Stimulated activated CD8-positive, alpha-beta memory T cell treated with anti-CD3 and anti-CD28 coated beads, Interleukin-7, amount 100 ng/mL, for 48 hours (primary cell): ENCODE data around the gene IGF1R.

Source experiments
- DNase-seq, 2 donors: peaks; one replicate each; pipeline ENCODE4 v3.0.0-alpha.2; 2020; ENCODE audit warnings: low read depth in 1 of 2; ENCODE audit errors: extremely low read depth in 1 of 2

The IGF1R gene

DNA sequence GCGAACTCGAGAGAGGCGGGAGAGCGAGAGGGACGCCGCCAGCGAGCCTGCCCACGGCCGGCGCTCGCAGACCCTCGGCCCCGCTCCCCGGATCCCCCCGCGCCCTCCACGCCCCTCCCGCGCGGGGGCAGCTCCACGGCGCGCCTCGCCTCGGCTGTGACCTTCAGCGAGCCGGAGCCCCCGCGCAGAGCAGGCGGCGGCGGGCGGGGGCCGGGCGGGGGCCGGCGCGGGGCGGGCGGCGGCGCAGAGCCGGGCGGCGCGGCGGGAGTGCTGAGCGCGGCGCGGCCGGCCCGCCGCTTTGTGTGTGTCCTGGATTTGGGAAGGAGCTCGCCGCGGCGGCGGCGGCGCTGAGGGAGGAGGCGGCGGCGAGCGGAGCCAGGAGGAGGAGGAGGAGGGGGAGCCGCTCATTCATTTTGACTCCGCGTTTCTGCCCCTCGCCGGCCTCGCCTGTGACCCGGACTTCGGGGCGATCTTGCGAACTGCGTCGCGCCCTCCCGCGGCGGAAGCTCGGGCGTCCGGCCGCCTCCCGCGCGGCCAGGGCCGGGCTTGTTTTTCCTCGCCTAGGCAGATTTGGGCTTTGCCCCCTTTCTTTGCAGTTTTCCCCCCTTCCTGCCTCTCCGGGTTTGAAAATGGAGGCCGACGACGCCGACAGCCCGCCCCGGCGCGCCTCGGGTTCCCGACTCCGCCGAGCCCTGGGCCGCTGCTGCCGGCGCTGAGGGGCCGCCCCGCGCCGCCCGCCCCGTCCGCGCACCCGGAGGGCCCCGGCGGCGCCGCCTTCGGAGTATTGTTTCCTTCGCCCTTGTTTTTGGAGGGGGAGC, 524 bp downstream of the IGF1R start:
- no peak for DNase-seq

DNA sequence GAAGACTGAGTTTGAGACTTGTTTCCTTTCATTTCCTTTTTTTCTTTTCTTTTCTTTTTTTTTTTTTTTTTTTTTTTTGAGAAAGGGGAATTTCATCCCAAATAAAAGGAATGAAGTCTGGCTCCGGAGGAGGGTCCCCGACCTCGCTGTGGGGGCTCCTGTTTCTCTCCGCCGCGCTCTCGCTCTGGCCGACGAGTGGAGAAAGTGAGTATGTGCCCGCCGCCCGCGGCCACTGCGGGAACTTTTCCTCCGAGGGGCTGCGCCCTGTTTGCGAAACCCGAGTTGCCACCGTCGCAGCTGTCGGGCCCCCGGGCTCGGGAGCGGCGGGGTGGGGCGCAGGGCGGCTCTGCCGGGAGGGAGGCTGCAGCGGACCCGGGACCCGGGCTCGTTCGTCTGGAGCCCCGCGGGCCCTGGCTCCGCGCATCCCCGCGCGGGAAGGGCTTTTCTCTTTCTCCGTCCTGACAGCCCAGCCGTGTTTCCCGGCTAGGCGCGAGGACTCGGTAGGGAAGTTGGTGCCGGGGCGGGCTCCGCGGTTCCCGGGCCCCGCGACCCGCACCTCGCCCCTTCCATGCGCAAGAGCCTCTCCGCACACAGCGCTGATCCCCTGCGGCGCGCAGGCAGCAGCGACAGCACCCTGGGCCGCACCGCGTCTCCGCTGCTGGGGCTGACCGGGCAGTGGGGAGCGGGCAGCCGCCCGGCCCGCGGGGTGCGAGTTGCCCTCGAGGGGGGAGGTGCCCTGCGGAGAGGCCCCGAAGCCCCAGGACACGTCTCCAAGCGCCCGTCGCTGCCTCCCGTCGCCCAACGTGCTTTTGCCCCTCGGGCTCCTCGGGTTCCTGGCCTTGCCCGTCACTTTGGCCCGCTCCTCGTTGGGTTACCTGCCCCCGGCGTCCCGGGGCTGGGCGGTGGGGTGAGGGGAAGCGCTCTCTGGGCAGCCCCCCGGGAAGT, 1.4 kb downstream of the IGF1R start:
- no peak for DNase-seq

DNA sequence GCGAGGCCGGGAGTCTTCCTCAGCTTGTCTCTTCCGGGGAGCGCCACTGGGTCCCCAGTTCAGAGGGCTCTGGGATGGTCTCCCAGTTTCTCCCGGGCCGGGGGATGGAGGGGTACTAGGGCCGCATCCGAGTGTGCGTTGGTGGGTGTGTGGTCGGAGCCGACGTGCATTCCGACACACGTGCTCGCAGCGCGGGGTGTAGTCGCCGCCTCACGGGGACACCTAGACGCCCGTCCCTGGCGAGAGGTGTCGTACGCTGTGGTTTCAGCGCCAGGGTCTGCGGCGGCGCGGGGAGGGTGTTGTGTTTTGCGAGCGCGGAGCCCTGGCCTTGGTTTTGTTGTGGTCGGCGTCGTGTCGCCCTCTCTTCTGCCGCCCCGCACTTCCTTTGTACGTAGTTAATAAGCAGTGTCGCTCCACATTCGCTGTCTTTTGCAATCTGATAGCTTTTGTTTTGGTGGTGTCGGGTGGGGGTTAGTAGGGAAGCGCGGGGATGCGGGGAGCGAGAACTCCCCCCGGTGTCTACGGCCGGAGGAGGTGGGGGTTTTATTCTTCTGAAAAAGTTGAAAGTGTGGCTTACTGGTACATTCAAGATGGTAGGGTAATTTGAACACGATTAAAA, 2.2 kb downstream of the IGF1R start:
- DNase-seq, result no peak

DNA sequence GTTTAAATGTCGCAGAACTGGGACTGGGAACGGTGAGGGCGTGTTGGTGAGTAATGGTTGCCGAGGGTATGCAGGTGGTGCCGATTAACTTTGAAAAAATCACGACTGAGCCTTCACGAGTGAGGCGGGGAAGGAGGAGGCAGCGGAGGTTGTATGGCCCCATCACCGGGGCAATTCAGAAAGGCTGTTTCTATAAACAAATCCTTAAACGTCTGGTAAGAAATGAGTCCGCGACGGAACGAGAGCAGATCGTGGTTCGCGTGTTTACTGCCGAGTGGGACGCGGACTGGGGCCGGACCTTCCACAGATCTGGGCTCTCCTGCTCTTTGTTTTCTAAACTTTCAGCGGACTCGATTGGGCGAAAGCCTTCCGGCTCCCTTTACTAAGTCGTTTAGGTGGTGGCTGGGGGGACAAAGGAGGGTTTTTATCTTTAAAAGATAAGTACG, 2.7 kb downstream of the IGF1R start:
- DNase-seq, result no peak

DNA sequence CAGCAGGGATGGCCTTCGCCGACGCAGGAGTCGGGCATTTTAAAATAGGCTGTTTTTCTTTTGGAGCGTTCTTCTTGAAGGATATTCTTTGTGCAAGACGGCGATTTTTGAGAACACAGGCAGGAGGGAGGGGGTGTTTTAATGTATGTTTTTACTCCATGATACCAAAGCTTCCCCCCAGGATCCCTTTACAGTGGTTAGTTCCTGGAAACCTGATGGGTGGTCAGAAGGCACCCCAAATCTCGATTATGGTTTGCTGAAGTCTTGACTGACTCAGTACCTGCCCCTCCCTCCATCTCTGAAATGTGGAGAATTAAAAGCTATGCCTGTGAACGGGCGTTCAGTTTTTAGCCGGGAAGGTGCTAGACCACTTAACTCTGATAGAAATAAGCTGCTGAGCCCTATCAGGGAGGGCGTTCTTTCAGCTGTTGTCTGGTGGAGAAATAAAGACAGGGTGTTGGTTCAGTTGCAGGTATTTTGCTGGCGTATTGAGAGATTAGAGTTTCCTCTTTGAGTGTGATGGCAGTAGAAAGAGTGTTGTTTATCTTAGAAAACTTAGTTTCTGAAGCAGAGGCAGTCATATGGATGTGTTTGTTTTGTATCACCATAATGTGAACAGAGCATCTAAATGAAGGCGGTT, 3.4 kb downstream of the IGF1R start:
- no peak for DNase-seq

DNA sequence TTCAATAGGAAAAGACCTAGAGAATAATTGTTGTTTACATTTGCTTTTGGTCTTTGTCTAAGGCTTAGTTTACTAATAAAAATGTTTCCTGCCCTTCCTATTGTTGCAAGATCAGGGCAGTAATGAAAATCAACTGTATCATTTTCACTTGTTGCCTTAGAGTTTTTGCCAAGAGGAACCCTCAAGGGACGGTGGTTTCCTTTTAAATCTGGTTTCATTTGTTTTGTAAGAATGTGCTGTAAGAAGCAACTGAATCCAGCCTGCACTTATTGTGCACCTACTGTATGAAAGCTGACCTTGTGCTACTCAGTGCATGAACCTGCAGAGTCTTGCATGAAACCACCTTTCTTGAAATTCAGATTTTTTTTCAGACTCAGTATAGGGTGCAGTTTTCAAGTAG, 5.3 kb downstream of the IGF1R start:
- DNase-seq, result no peak

DNA sequence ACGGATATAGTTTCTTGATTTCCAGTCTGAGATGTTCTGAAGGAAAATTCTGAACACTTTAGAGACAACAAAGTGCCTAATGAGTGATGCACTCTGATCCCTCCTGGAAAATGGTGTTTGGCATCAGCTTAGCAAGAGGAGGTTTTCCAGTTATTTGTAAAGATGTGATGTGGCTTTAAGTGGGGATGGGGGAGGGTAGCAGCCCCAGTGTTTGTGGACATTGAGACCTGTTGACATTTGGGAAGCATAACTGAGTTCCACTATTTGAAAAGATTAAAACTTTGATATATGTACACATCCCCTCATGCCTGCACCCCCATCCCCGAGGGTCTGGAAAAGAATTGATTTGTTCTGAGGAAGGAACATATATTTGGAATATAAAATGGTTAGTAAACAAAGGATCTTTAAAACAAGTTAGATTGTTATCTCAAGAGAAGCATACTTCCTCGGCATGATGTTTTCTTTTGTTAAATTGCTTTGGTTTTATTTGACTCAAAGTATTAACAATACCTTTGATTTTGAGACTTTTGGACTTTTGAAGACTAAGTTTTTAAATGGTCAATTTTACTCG, 6.5 kb downstream of the IGF1R start:
- DNase-seq, result no peak

DNA sequence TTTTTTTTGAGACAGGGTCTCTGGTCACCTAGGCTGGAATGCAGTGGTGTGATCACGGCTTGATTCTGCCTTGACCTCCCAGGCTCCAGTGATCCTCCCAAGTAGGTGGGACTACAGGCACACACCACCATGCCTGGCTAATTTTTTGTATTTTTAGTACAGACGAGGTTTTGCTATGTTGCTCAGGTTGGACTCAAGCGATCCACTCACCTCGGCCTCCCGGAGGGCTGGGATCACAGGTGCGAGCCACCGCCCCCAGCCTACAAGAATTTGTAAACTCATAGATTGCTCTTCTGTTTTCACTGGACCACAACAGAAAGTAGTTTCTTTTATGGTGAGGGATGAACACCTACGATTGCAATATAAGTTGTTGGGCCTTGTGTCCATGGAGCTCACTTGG, 7.4 kb downstream of the IGF1R start:
- DNase-seq, result no peak

DNA sequence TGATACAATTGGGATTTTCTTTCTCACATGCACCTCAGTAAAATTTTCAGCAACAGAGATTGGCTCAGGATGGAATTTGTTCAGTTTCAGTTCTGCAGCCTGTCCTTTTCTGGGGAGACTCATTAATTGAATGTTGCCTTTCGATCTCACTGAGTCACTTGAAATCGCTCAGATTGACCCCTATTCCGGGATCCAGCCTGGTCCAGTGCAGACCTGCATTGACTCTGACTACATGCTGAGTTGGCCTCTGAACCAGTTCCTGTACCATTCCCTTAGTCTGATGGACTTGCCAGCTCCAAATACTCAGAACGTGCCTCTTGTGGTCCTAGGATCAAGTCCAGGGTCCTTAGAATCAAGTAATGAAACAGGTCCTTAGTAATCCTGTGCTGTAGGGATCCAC, 9.4 kb downstream of the IGF1R start:
- DNase-seq, result no peak

DNA sequence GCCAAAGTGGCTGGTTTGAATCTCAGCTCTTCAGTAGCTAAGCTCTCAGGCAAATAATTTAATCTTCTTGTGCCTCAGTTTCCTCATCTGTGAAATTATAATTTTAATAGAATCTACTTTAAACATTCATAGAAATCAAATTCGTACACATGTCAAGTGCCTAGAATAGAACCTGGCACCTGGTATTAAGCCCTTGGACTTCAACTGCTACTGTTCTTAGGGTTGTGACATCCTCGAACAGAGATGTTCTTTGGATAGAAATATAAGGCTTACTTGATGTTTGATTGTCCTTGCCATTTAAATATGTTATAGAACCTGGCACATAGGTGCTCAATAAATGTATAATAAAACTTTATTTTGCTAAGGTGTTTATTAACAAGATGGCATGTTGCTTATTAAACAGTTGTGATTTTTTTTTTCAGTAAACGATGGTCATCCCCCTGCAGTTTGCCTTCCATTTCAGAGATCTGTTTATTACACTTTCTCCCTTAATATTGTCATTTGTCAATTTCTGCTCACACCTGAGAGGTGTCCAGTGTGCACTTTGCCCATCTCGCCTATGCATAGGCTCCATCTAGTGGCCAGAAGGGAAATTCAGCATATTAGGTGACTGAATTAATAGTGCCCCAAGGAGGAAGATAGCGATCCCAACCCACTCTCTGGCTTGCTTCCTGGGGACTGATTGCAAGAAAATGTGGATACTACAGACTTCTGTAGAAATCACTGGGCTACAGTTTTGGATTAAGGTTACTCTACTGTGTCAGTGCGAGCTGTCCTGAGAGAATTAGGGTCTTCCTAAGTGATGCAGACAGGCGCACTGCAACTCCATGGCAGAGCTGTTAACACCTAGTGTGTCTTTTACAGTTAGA, 10.7 kb downstream of the IGF1R start:
- no peak for DNase-seq

DNA sequence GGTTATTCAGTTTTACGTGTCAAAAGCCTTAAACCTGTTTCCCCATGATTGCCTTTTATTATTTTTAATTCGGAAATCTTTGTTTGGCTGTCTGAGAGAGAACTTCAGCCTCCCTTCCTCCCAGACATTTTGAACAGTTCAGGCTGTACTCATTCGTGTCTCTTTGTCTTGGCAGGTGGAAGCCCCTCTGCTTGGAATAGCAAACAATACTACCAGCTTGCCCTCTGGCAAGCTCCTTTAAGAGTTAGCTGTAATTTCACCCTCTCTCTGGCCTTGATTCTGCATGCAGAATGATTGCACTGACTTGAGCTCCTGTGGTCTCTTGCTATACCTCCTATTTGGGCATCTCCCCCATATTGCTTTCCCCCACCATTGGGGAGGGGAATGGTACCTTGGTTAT, 11.7 kb downstream of the IGF1R start:
- DNase-seq, result no peak

DNA sequence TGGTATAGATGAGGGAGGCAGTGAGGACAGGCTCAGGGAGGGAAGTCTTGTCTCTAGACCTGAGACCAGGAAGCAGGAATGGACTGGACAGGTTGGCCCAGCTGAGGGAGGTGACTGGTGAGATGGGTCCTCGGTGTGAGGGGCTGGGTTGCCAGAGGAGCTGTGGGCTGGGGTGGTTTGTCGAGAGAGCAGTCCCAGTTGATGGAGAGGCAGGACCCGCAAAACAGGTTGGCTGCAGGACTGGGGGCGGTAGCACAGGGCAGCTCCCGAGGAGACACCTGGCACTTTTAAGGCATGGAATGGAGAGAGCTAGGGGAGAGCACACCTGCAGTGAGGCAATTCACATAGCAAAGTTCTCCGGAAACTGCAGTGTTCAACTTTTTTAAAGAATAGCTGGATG, 14.7 kb downstream of the IGF1R start:
- no peak for DNase-seq

DNA sequence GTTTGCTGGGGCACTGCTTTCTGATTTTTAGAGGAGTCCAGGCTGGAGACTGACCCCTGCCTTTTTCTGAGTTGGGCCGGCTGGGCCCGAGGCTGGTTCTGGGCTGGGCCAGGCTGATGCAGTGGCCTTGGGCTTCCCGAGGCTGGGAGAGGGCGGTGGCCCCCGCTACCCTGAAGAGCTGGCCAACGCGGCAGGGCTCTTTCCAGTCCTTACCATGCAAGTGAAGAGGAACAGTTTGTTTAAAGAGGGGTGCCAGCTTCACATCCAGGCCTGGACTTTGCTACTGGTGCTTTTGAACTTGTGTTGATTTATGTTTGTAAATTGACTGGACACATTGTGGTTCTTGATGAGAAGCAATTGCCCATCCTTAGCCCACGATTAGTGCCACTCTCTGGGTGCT, 15.3 kb downstream of the IGF1R start:
- no peak for DNase-seq

DNA sequence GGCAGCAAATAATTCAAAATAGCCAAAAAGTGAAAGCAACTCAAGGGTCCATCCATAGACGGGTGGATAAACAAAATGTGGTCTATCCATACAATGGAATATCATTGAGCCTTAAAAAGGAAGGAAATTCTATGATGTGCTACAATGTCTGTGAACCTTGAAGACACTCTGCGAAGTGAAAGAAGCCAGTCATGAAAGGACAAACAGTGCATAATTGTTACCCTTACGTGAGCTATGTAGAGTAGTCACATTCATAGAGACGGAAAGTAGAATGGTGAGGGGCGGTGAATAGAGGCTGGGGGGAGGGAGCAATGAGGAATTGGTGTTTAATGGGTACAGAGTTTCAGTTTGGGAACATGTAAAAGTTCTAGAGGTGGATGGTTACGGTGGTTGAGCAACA, 18.1 kb downstream of the IGF1R start:
- no peak for DNase-seq

DNA sequence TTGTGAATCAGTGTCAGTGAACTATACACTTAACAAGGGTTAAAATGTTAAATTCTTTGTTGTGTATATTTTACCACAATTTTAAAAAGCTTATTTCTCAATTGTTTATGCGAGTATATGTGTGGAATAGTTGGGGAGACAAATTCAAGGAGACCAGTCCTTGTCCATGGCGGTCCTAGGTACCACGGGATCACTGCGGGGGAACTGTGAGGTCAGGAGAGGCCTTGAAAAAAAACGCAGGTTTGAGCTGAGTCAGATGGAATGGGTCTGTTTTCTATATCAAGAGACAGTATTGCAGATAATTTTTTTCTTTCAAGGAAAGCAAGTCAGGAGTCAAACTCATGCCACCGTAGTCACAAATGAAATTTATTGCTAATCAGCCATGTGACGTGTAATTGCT, 18.5 kb downstream of the IGF1R start:
- DNase-seq, result no peak

DNA sequence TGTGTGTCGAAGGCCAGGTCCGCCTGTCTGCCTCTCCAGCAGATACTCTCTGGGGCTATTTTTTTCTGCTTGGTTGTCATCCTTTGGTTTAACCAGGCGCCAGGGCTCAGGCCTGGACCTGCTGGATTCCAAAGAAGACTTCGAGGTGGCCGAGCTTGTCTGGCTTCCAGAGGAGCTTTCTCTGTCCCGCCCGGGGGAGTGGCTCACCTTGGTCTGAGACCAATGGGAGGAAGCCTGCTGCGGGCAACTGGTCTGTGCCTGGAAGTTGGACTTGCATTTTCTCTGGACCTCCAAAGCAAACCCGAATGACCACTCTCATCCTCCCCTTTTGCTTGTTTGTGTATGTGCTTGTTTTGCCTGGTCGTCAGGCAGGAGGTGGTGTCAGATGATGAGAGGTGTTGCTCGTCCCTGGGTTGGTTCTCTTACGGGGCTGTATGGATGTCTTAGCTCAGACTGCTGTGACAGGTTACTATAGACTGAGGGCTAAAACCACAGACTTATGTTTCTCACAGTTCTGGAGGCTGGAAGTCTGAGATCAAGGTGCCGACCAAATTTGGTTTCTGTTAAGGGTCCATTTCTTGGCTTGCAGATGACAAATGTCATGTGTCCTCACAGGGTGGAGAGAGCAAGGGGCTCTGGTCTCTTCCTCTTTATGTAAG, 19.3 kb downstream of the IGF1R start:
- no peak for DNase-seq

DNA sequence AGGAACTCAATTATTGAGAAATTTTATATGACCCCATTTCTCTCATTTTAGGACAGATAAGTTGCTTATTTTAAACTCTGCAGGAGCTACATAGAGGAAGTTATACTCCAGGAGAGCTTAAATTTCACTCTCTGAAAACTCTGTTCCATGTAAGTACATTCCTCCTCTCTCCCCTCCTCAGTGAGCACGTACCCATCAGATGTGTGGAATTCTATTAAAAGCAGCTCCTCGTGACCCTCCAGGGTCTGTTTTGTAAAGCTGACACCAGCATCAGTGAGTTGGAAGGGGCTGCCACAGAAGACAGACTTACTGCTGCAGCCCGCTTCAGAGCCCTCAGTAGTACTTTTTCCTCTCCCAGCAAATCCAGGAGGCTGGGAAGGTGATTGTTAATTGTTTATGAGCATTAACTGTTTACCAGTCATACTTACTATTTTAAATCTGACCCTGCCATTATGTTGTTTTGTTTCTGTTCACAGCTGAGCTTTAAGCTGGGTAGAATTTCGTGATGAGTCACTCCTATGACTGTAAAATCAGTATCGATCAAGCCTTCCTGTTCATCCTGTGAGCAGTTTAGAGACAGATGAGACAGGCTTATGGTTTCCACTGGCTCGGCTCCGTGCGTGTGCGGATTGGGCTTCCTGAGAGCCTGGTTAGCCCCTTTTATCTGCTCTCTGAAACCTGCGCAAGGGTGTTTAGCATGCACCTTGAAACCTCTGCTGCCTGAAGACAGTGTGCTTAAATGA, 20.4 kb downstream of the IGF1R start:
- DNase-seq, result no peak

DNA sequence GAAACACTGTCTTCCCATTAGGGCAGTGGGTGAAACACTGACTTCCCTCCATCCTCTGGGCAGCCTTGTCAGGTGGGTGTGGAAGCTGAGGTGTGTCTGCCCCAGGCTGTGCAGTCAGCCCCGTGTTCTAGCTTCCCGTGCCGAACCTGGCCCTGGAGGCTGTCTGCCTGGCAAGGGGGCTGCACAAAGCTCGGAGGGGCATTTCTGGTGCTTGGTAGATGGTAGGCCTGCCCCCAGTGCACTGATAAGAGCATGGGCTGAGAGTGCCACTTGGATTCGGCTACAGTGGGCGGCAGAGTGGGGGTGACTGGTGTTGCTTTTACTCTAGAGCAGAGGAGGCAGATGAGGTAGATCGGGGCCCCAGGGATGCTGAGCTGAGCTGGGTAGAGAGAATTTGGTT, 21.3 kb downstream of the IGF1R start:
- DNase-seq, result no peak
